Measurements from ENCODE around the gene ARHGEF28.

GRCh38 chr5:73777192-73777591 is 151.2 kb downstream of the ARHGEF28 start:
- TF ChIP-seq CTCF (IDR thresholded peaks at IDR 0.05) (no peak), POLR2A (IDR thresholded peaks at IDR 0.05) (no peak)
